GM18519 (cell line): ENCODE results near the gene NUB1.
"Not testable (repeated sequence)": the region's sequence is repeated elsewhere in the genome, so short reads cannot be mapped to it uniquely, and the experiment has no call there.

Source experiments
- ATAC-seq: cut with Tn5 transposase; IDR thresholded peaks from one replicate; pipeline ENCODE4 v1.9.1; 2021; ENCODE audit warnings: mild to moderate bottlenecking, moderate library complexity; ENCODE audit not compliant: unreplicated experiment, low FRiP score

The NUB1 gene

GRCh38 chr7:151341357-151342101, at the start of gene NUB1:
TSS of gene NUB1 (plus strand) at chr7:151341812. CDS start at chr7:151345350, 3,538 bp downstream.
- peak; percentile 30 for ATAC-seq

GRCh38 chr7:151292850-151293249, 48.8 kb upstream of the NUB1 start:
- no peak for ATAC-seq

GRCh38 chr7:151296202-151296992, 45.2 kb upstream of the NUB1 start:
- ATAC-seq, result no peak

GRCh38 chr7:151298765-151299164, 42.8 kb upstream of the NUB1 start:
- no peak for ATAC-seq

GRCh38 chr7:151299530-151299929, 42.1 kb upstream of the NUB1 start:
- no peak for ATAC-seq

- ATAC-seq, result no peak
These were observed 41.5 kb upstream of the NUB1 start for GRCh38 chr7:151299940-151300645.

- no peak for ATAC-seq
These were observed 39.8 kb upstream of the NUB1 start for GRCh38 chr7:151301471-151302462.

GRCh38 chr7:151304251-151304650, 37.4 kb upstream of the NUB1 start:
- ATAC-seq, result not testable (repeated sequence)

- ATAC-seq, result no peak
These were observed 36.8 kb upstream of the NUB1 start for GRCh38 chr7:151304856-151305255.

- ATAC-seq, result no peak
These were observed 35.2 kb upstream of the NUB1 start for GRCh38 chr7:151306374-151306773.

GRCh38 chr7:151306860-151307259, 34.8 kb upstream of the NUB1 start:
- ATAC-seq, result no peak

GRCh38 chr7:151307536-151307935, 34.1 kb upstream of the NUB1 start:
- ATAC-seq, result no peak

- no peak for ATAC-seq
These were observed 33.4 kb upstream of the NUB1 start for GRCh38 chr7:151308256-151308655.

GRCh38 chr7:151308791-151309190, 32.8 kb upstream of the NUB1 start:
- no peak for ATAC-seq

GRCh38 chr7:151309311-151309710, 32.3 kb upstream of the NUB1 start:
- ATAC-seq, result no peak

- no peak for ATAC-seq
These were observed 31.0 kb upstream of the NUB1 start for GRCh38 chr7:151310578-151310977.

GRCh38 chr7:151311294-151311864, 30.2 kb upstream of the NUB1 start:
- no peak for ATAC-seq

GRCh38 chr7:151312356-151312755, 29.3 kb upstream of the NUB1 start:
- ATAC-seq, result no peak
